Right ventricle myocardium superior (tissue), 1 donor: ENCODE data around the gene FARP1. TPM values are rescaled to one million over a fixed set of nuclear protein-coding genes. Genes with fewer than 3 reads are reported as not detected.
A peak's percentile ranks its signal among the peaks of the same experiment; 100 is the strongest.

Source experiments
- ATAC-seq: fragments of 200-7000 bp; cut with Tn5 transposase; one replicate; pipeline ENCODE4 v1.9.1; 2020; ENCODE audit warnings: mild to moderate bottlenecking; ENCODE audit not compliant: poor library complexity
- DNase-seq: peaks from one replicate; pipeline ENCODE4 v3.0.0-alpha.2; 2020
- intact Hi-C: fragments of 100-400 bp; cut with DNase I; formaldehyde crosslinking; loops from one replicate; pipeline ENCODE4 v1.11.2; 2022
- microRNA-seq: library from miRNA; unstranded; fragments of <30 nt; microRNA quantifications from one replicate; pipeline ENCODE4 v1.2.0, GENCODE V29; 2020
- total RNA-seq: library from RNA; stranded (reverse); fragmentation: NEBNext Ultra II Directional; extraction: Animal tissue kit (Norgen Biotek cat#: 25700); gene quantifications from one replicate; pipeline ENCODE4 v1.2.1, GENCODE V29; 2021
- donor health status: DM: no; HTN: yes; CAD: no; lungs with severe emphysema.

Gene FARP1
- total RNA-seq, 1 donor from 2014 or later = 11.1 TPM

- ATAC-seq = no peak
- intact Hi-C loops = loop anchor here (5.0 kb wide), 1 partner anchor 75 kb away; no protein-coding TSS in a partner anchor
- no peak for DNase-seq
Observed at GRCh38 chr13:98496966-98497365, 354.1 kb downstream of the FARP1 start.

DNA sequence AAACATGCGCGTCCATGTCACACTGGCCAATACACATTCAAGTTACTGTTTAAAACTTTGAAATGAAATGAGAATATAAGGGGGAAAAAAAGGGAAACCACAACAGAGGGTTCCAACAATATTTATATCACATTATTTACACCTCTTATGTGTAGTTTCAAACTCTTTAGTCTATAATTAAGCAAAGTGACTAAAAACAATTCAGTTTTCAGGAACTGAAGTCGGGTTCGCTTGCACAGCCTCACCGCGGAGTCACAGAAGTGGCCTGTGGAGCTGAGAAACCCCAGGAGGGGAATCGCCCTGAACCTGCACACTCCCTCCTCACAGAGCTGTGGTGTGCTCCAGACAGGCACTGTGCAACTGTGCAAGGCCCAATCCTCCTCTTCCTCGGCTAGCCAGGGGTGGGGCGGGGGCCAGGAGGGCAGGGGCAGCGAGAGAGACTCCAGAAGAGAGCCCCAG is 358.1 kb downstream of the FARP1 start:
- DNase-seq (no peak), ATAC-seq (no peak)
- intact Hi-C loops = no loop called here

GRCh38 chr13:98503175-98504028 is 360.5 kb downstream of the FARP1 start:
- DNase-seq = no peak
- peak; percentile 53 for ATAC-seq
- intact Hi-C loops = no loop called here

DNA sequence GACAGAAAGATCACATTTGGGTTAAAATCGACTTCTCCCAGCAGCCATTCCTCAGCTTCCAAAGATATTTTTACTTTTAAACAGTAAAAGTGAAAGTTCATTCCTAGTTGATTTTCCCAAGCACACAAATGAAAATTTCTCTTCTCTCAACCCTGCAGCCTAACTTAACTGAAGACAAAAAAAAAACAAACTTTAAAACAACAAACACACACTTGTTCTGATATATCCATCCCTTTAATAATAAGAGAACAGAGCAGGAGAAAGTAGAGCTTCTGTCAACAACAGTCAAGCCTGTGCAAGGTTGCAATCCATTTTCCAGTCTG is 361.1 kb downstream of the FARP1 start:
- DNase-seq = no peak
- ATAC-seq = no peak
- intact Hi-C loops = no loop called here

DNA sequence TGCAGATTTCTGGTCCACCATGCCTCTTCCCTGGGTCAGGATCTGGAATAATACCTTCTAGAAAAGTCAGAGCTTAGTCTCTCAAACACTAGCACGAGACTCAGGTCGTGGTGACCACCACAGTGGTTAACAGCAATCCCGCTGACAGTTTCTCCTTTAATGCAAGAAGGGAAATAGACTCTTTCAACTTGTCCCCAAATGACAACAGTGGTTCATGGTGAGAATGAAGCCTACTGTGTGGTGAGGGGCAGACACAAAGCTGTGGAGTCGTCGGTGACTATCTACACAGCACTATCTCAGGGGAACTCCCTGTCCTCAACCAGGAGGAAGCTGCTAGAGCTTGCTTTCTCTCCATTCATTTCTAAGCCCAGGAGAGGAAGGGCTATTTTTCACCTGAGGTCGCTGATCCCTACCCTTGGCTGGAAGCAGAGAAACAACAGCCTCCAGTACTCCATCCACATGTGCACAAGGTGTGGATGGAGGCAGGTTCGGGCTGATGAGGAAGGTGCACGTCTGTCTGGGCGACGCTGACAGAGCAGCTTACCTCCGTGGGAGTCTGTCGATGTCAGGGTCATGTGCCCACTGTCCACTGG is 361.6 kb downstream of the FARP1 start:
- DNase-seq (no peak), ATAC-seq (no peak)
- intact Hi-C loops = no loop called here

Small RNAs within 50 kb of the gene (microRNA-seq; reads per million reads assigned to microRNA genes)
- not detected for gene MIR3170

Other genes starting within 250 kb of the FARP1 start
- gene IPO5, start 189.4 kb upstream of the FARP1 start, total RNA-seq = 86.5 TPM
- not detected for gene RNF113B, start 34.2 kb downstream of the FARP1 start, total RNA-seq